WTC11 (cell line): ENCODE results near the gene TCAP.

Experiments
- CTCF ChIP-seq: fragments of 200-600 bp; IDR thresholded peaks from 2 replicates; pipeline ENCODE4 v1.8.0; 2022; ENCODE audit warnings: antibody characterized with exemption
- NFATC4 ChIP-seq: fragments of 250-450 bp; sonication (Bioruptor Pico); IDR thresholded peaks from 2 replicates; pipeline ENCODE4 v1.9.0; 2021; ENCODE audit warnings: mild to moderate bottlenecking
- NFYB ChIP-seq: sonication (generic); formaldehyde crosslinking; conservative IDR thresholded peaks from 2 replicates; pipeline ENCODE4 v1.8.0; 2022; ENCODE audit warnings: low read depth, missing genetic modification reagents
- SOX15 ChIP-seq: fragments of 250-450 bp; sonication (Bioruptor Pico); IDR thresholded peaks from 2 replicates; pipeline ENCODE4 v1.9.0; 2021; ENCODE audit warnings: mild to moderate bottlenecking
- USF2 ChIP-seq: sonication (generic); formaldehyde crosslinking; IDR thresholded peaks from 2 replicates; pipeline ENCODE4 v1.8.1; 2023; ENCODE audit warnings: mild to moderate bottlenecking, missing genetic modification reagents, moderate library complexity
- ZNF416 ChIP-seq: fragments of 250-450 bp; sonication (Bioruptor Pico); IDR thresholded peaks from 2 replicates; pipeline ENCODE4 v1.9.0; 2021; ENCODE audit warnings: mild to moderate bottlenecking, inconsistent platforms
- ZSCAN18 ChIP-seq: fragments of 250-450 bp; sonication (Bioruptor Pico); IDR thresholded peaks from 2 replicates; pipeline ENCODE4 v2.1.2; 2022; ENCODE audit warnings: mild to moderate bottlenecking, moderate library complexity

GRCh38 chr17:39621523-39622379, 43.4 kb upstream of the TCAP start:
- no peak for TF ChIP-seq USF2 (CRISPR knock-in tag)
- no peak for TF ChIP-seq ZNF416 (CRISPR knock-in tag)
- no peak for TF ChIP-seq ZSCAN18 (CRISPR knock-in tag)
- TF ChIP-seq NFYB (CRISPR knock-in tag) = no peak
- TF ChIP-seq NFATC4 (CRISPR knock-in tag) = no peak
- TF ChIP-seq SOX15 (CRISPR knock-in tag) = no peak
- peak; percentile 100 for TF ChIP-seq CTCF
